SK-N-SH treated with all-trans-retinoic acid at 6 μM for 48 hours (cell line): Measurements from ENCODE around the gene PSAT1.

Source experiments
- ARNTL ChIP-seq: fragments of 450-650 bp; formaldehyde crosslinking; IDR thresholded peaks from 2 replicates; pipeline ENCODE4 v1.5.0; 2020; ENCODE audit warnings: low read depth, mild to moderate bottlenecking, moderate library complexity, borderline replicate concordance
- ESRRG ChIP-seq: fragments of 250-450 bp; sonication (Bioruptor Pico); IDR thresholded peaks from 2 replicates; pipeline ENCODE4 v1.6.1; 2021; ENCODE audit warnings: mild to moderate bottlenecking
- RARB ChIP-seq: fragments of 250-450 bp; sonication (Bioruptor Pico); IDR thresholded peaks from 2 replicates; pipeline ENCODE4 v1.8.0; 2021; ENCODE audit warnings: mild to moderate bottlenecking, moderate library complexity
- TF ChIP-seq, protein P1 (sequence below): fragments of 250-450 bp; sonication (Bioruptor Pico); IDR thresholded peaks from 2 replicates; pipeline ENCODE4 v1.5.0; 2020; ENCODE audit warnings: mild to moderate bottlenecking, moderate library complexity
- TF ChIP-seq, protein P2 (sequence below): fragments of 250-450 bp; sonication (Bioruptor Pico); IDR thresholded peaks from 2 replicates; pipeline ENCODE4 v1.8.0; 2020; ENCODE audit warnings: mild to moderate bottlenecking, moderate library complexity, borderline replicate concordance

DNA sequence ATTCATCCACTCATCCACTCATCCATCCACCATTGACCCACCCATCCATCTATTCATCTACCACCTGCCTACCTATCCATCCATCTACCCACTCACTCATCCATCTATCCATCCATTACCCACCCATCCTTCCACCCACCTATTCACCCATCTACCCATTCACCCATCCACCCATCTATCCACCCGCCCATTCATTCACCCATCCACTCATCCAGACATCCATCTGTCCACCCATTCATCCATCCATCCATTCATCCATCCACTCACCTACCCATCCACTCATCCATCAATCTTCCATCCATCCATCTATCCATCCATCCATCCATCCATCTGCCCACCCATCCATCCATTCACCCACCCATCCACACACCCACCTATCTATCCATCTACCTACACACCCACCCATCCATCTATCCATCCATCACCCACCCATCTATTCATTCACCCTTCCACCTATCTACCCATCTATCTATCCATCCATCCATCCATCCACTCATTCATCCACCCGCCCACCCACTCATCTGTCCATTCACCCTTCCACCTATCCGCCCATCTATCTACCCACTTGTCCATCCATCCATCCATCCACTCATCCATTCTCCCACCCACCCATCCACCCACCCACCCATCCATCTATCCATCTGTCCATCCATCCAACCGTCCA lies 23.2 kb downstream of the PSAT1 start:
- TF ChIP-seq, protein P1, sequence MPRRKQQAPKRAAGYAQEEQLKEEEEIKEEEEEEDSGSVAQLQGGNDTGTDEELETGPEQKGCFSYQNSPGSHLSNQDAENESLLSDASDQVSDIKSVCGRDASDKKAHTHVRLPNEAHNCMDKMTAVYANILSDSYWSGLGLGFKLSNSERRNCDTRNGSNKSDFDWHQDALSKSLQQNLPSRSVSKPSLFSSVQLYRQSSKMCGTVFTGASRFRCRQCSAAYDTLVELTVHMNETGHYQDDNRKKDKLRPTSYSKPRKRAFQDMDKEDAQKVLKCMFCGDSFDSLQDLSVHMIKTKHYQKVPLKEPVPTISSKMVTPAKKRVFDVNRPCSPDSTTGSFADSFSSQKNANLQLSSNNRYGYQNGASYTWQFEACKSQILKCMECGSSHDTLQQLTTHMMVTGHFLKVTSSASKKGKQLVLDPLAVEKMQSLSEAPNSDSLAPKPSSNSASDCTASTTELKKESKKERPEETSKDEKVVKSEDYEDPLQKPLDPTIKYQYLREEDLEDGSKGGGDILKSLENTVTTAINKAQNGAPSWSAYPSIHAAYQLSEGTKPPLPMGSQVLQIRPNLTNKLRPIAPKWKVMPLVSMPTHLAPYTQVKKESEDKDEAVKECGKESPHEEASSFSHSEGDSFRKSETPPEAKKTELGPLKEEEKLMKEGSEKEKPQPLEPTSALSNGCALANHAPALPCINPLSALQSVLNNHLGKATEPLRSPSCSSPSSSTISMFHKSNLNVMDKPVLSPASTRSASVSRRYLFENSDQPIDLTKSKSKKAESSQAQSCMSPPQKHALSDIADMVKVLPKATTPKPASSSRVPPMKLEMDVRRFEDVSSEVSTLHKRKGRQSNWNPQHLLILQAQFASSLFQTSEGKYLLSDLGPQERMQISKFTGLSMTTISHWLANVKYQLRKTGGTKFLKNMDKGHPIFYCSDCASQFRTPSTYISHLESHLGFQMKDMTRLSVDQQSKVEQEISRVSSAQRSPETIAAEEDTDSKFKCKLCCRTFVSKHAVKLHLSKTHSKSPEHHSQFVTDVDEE, result no peak
- TF ChIP-seq ARNTL (CRISPR knock-in tag) (no peak), RARB (CRISPR knock-in tag) (no peak), ESRRG (no peak)
- TF ChIP-seq, protein P2, sequence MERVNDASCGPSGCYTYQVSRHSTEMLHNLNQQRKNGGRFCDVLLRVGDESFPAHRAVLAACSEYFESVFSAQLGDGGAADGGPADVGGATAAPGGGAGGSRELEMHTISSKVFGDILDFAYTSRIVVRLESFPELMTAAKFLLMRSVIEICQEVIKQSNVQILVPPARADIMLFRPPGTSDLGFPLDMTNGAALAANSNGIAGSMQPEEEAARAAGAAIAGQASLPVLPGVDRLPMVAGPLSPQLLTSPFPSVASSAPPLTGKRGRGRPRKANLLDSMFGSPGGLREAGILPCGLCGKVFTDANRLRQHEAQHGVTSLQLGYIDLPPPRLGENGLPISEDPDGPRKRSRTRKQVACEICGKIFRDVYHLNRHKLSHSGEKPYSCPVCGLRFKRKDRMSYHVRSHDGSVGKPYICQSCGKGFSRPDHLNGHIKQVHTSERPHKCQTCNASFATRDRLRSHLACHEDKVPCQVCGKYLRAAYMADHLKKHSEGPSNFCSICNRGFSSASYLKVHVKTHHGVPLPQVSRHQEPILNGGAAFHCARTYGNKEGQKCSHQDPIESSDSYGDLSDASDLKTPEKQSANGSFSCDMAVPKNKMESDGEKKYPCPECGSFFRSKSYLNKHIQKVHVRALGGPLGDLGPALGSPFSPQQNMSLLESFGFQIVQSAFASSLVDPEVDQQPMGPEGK (CRISPR knock-in tag), result no peak
